ENCODE measurements around the gene COG6. TPM values are rescaled to one million over a fixed set of nuclear protein-coding genes. Genes with fewer than 3 reads are reported as not detected.

Gene COG6
- total and polyA plus RNA-seq, 2 experiments from 2014 or later, result 35.2 to 40.4 TPM

DNA sequence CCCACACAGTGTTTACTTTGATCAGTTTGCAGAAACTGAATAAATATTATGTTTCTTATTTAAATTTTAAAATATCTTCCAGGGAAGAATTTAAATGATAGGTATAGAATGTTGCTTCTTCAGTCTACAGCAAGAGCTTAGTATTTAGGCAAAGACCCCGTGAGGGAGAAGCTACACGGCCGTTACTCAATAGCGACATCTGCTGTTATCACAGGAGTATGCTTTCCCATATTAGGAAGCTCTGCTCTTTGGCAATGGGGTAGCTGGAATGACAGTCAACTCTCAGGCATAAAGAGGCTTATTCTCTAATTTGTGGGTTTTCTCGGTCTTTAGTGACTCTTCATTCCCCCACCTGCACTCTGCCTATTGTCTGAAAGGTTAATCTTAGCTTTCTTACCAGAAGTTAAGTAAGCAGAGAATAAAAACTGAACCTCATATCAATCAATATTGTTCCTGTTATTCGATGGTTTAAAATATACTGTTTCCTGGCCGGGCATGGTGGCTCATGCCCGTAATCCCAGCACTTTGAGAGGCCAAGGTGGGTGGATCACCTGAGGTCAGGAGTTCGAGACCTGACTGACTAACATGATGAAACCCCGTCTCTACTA lies 39.3 kb upstream of the COG6 start:
- Histone ChIP-seq H3K9me2 (ENCODE audit: insufficient read depth) (no peaks in the 10 kb centered on the region), H4K20me1 (ENCODE audit: insufficient read depth) (no peaks in the 10 kb centered on the region), H2AFZ (no peak overlapping the region), H3K9me3 (ENCODE audit: low read depth) (no peaks in the 10 kb centered on the region), H3K4me3 (no peak overlapping the region), H3K9ac (no peak overlapping the region), H3F3A (ENCODE audit: insufficient read depth) (no peaks in the 10 kb centered on the region), H3K27me3 (replicated peaks; ENCODE audit: insufficient read depth) (no peaks in the 10 kb centered on the region; the same call in 1 of the 2 replicates), H3K36me3 (ENCODE audit: low read depth) (no peaks in the 10 kb centered on the region), H3K79me2 (ENCODE audit: insufficient read depth) (no peaks in the 10 kb centered on the region), H3K4me1 (ENCODE audit: insufficient read depth) (no peaks in the 10 kb centered on the region), H3K27ac (no peak overlapping the region), H3K4me2 (ENCODE audit: unreplicated experiment) (no peak overlapping the region)
- TF ChIP-seq EZH2phosphoT487 (IDR thresholded peaks at IDR 0.05; ENCODE audit: insufficient read depth, low read depth), result no peak
- TF ChIP-seq EZH2 (IDR thresholded peaks at IDR 0.05; ENCODE audit: insufficient read depth, poor library complexity, severe bottlenecking), result no peak
- WGBS, 2 experiments (ENCODE audit: low coverage in 1 of 2, low lambda C conversion rate in 2 of 2, missing lambda C conversion rate in 2 of 2), result 31 to 36% methylated on average over 10 of the region's 10 CpGs
- in situ Hi-C loops (cut with MboI), result loop anchor here (5.0 to 25.0 kb wide), 3 partner anchors 329 to 579 kb away; partner anchors contain the start of genes NHLRC3 and PROSER1
- peak; percentile 74 for DNase-seq

DNA sequence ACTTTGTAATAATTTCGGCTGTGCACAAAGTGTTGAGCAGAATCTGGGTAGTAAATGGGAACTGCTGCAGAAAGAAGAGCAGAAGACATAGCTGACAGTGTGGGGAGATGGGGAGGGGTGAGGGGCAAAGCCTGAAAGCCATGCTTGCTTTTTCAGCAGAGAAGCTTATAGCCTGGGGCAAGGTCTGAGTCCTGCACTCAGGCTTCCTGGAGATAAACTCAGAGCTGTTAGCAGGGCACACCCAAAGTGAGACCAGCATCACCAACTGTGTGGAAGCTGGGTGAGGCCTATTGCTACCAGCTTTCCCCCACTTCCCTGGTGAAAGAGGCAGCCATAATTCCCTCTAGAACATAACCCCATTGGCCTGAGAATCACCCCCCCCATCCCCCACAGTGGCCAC lies 36.9 kb upstream of the COG6 start:
- no peak overlapping the region for H3K27ac ChIP-seq
- no peak for TF ChIP-seq EZH2phosphoT487 (IDR thresholded peaks at IDR 0.05; ENCODE audit: insufficient read depth, low read depth)
- no peak for TF ChIP-seq EZH2 (IDR thresholded peaks at IDR 0.05; ENCODE audit: insufficient read depth, poor library complexity, severe bottlenecking)
- DNase-seq, result no peak
- H3K4me2 ChIP-seq (ENCODE audit: unreplicated experiment), result no peak overlapping the region
- no peaks in the 10 kb centered on the region for H3K36me3 ChIP-seq (ENCODE audit: low read depth)
- H3K27me3 ChIP-seq (replicated peaks; ENCODE audit: insufficient read depth), result no peaks in the 10 kb centered on the region; the same call in 1 of the 2 replicates
- in situ Hi-C loops (cut with MboI), result loop anchor here (5.0 to 25.0 kb wide), 3 partner anchors 331 to 581 kb away; partner anchors contain the start of genes NHLRC3 and PROSER1
- H3K4me3 ChIP-seq, result no peak overlapping the region
- no peaks in the 10 kb centered on the region for H3K9me3 ChIP-seq (ENCODE audit: low read depth)
- WGBS, 2 experiments (ENCODE audit: low coverage in 1 of 2, low lambda C conversion rate in 2 of 2, missing lambda C conversion rate in 2 of 2), result 55 to 65% methylated on average over 1 of the region's 1 CpG
- H3K9ac ChIP-seq, result no peak overlapping the region
- no peaks in the 10 kb centered on the region for H3K79me2 ChIP-seq (ENCODE audit: insufficient read depth)
- no peaks in the 10 kb centered on the region for H3F3A ChIP-seq (ENCODE audit: insufficient read depth)
- H4K20me1 ChIP-seq (ENCODE audit: insufficient read depth), result no peaks in the 10 kb centered on the region
- H3K9me2 ChIP-seq (ENCODE audit: insufficient read depth), result no peaks in the 10 kb centered on the region
- no peaks in the 10 kb centered on the region for H3K4me1 ChIP-seq (ENCODE audit: insufficient read depth)
- H2AFZ ChIP-seq, result no peak overlapping the region

DNA sequence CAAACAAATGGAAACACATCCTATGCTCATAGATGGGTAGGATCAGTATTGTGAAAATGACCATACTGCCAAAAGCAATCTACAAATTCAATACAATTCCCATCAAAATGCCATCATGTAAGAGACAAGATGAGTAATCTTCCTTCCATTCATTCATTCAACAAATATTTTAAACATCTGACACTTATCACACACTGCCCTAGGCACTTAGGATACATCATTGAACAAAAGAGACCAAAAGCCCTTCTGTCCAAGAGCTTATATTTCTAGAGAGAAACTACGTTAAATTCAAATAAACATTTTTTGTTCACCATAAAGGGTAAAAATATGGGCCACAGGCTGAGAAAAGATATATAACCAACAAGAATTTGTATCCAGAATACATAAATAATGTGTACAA lies 32.0 kb upstream of the COG6 start:
- Histone ChIP-seq H4K20me1 (ENCODE audit: insufficient read depth) (no peaks in the 10 kb centered on the region), H3K9ac (no peak overlapping the region), H3K36me3 (ENCODE audit: low read depth) (no peaks in the 10 kb centered on the region), H3K9me2 (ENCODE audit: insufficient read depth) (no peaks in the 10 kb centered on the region), H3K27me3 (replicated peaks; ENCODE audit: insufficient read depth) (no peaks in the 10 kb centered on the region), H3K79me2 (ENCODE audit: insufficient read depth) (no peaks in the 10 kb centered on the region), H3K4me1 (ENCODE audit: insufficient read depth) (no peaks in the 10 kb centered on the region), H3K27ac (no peak overlapping the region), H2AFZ (no peak overlapping the region), H3K9me3 (ENCODE audit: low read depth) (no peaks in the 10 kb centered on the region), H3K4me3 (no peak overlapping the region), H3F3A (ENCODE audit: insufficient read depth) (no peaks in the 10 kb centered on the region), H3K4me2 (ENCODE audit: unreplicated experiment) (no peak overlapping the region)
- in situ Hi-C loops (cut with MboI), result loop anchor here (25.0 kb wide), 2 partner anchors 336 to 586 kb away; partner anchors contain the start of genes NHLRC3 and PROSER1
- DNase-seq, result no peak
- TF ChIP-seq EZH2phosphoT487 (IDR thresholded peaks at IDR 0.05; ENCODE audit: insufficient read depth, low read depth) (no peak), EZH2 (IDR thresholded peaks at IDR 0.05; ENCODE audit: insufficient read depth, poor library complexity, severe bottlenecking) (no peak)
- 57 to 59% methylated on average over 1 of the region's 1 CpG for WGBS, 2 experiments (ENCODE audit: low coverage in 1 of 2, low lambda C conversion rate in 2 of 2, missing lambda C conversion rate in 2 of 2)

DNA sequence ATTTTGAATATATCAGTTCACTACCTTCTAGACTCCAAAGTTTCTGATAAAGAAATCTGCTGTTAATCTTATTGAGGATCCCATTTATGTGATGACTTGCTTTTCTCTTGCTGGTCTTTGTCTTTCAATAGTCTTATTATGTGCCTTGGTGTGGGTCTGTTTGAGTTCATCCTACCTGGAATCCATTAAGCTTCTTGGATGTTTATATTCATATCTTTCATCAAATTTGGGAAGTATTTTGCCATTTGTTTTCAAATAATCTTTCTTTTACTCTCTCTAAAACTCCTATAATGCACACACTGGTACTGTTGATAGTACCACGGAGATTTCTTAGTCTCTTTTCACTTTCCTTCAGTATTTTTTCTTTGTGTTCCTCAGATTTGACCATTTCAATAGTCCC lies 24.2 kb upstream of the COG6 start:
- H3K4me2 ChIP-seq (ENCODE audit: unreplicated experiment), result no peak overlapping the region
- H3K36me3 ChIP-seq (ENCODE audit: low read depth), result no peaks in the 10 kb centered on the region
- no peak for DNase-seq
- no peak overlapping the region for H3K27ac ChIP-seq
- in situ Hi-C loops (cut with MboI), result no loop called here
- H3K4me3 ChIP-seq, result no peak overlapping the region
- H4K20me1 ChIP-seq (ENCODE audit: insufficient read depth), result no peaks in the 10 kb centered on the region
- WGBS, 2 experiments (ENCODE audit: low coverage in 1 of 2, low lambda C conversion rate in 2 of 2, missing lambda C conversion rate in 2 of 2), result 38% methylated on average over 1 of the region's 1 CpG
- H3K9me3 ChIP-seq (ENCODE audit: low read depth), result peaks cover 5% of the 10 kb centered on the region
- no peak overlapping the region for H2AFZ ChIP-seq
- H3F3A ChIP-seq (ENCODE audit: insufficient read depth), result no peaks in the 10 kb centered on the region
- no peak overlapping the region for H3K9ac ChIP-seq
- no peaks in the 10 kb centered on the region for H3K79me2 ChIP-seq (ENCODE audit: insufficient read depth)
- no peaks in the 10 kb centered on the region for H3K9me2 ChIP-seq (ENCODE audit: insufficient read depth)
- no peak for TF ChIP-seq EZH2 (IDR thresholded peaks at IDR 0.05; ENCODE audit: insufficient read depth, poor library complexity, severe bottlenecking)
- 0 out of 2 replicates have a peak, but pooled peaks cover 4% of the 10 kb centered on the region for H3K27me3 ChIP-seq (replicated peaks; ENCODE audit: insufficient read depth)
- no peaks in the 10 kb centered on the region for H3K4me1 ChIP-seq (ENCODE audit: insufficient read depth)

Measured in GM23248 (cell line).